AG10803 (cell line): ENCODE results near the gene TANC2.

Experiments
- DNase-seq: peaks from one replicate; pipeline ENCODE4 v3.0.0; 2010; ENCODE audit warnings: low read depth
- H3K4me3 ChIP-seq: 2 replicates; pipeline ENCODE4 v1.5.1; 2011; ENCODE audit warnings: mild to moderate bottlenecking, low read length, control low read depth
- CTCF ChIP-seq: conservative IDR thresholded peaks from 2 replicates; pipeline ENCODE4 v1.5.1; 2011; ENCODE audit warnings: mild to moderate bottlenecking, low read length, control low read depth, inconsistent platforms

TANC2 gene

GRCh38 chr17:62937606-62938005 is 28.4 kb upstream of the TANC2 start:
- no peak overlapping the region for H3K4me3 ChIP-seq
- no peak for TF ChIP-seq CTCF
- DNase-seq = no peak

DNA sequence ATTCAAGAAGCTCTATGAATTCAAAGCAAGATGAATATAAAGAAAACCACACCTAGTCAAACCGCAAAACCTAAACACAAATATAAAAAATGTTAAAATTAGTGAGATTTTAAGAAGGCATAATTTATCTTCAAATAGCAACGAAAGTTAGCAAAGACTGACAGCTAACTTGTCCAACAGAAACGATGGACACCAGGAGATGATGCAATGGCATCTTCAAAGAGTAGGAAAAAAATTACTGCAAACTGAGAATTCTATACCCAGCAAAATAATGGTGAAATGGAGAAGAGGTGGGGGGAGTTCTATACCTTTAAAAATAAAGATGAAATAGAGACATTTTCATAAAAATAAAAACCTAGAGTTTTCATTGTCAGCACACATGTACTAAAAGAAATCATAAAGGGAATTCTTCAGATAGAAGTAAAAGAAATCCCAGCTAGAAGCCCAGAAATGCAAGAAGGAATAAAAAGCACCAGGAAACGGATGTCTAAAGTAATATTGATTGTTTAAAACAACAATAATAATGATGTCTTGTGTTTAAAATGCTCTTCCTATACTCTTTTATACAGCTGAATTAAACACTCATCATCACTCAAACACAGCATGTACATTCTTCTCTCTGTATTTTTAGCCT is 24.6 kb upstream of the TANC2 start:
- no peak overlapping the region for H3K4me3 ChIP-seq
- TF ChIP-seq CTCF = no peak
- no peak for DNase-seq

DNA sequence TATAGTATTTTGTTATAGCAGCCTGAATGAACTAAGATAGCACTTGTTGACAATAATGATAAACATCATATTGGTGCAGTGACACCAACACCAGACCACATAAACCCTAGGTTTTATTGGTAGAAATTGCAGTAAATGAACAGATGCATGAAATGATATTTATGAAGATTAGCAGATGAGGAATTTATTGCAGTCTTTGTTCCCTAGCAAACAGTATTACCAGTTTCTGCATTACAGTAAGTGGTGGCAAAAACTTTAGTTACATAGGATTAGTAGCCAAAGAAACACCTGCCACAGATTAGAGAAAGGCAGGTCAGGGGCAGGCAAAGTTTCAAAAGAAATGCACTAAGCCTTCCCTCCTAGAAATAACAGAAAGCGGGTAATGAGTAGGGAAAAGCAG is 17.7 kb upstream of the TANC2 start:
- H3K4me3 ChIP-seq = no peak overlapping the region
- no peak for DNase-seq
- no peak for TF ChIP-seq CTCF

DNA sequence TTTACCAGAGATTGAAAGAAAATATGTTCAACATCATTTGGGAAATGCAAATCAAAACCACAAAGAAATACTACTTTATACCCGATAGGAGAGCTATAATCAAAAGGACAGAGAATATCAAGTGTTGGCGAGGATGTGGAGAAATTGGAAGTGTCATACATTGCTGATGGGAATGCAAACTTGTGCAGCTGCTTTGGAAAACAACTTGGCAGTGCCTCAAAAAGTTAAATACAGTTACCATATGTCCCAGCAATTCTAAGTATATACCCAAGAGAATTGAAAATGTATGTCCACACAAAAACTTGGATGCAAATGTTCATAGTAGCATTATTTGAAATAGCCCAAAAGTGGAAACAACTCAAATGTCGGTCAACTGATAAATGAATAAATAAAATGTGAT is 17.0 kb upstream of the TANC2 start:
- H3K4me3 ChIP-seq = no peak overlapping the region
- no peak for DNase-seq

DNA sequence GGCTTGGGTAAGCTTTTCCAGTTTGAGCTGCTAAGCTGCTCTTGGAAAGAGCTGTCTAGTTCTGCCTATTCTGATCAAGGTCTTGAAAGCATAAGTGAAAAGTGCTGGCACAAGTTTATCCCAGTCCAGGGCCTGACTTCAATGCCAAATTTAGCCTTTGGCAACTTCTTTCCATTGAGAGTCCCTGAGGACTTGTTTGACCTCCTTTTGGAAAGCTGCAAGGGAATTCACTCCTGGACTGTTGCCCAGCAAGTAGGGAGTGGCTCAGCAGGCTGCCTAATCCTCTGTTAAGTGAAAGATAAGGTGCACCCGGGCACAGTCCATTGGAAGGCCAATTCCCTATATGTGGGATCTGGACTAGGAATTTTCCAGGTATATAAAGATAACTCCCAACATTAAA is 16.0 kb upstream of the TANC2 start:
- peak; percentile 87 for DNase-seq
- TF ChIP-seq CTCF = no peak
- no peak overlapping the region for H3K4me3 ChIP-seq

More for the DNA sequence above, 17.0 kb upstream of the TANC2 start:
- no peak for TF ChIP-seq CTCF

GRCh38 chr17:62955841-62956352 is 10.1 kb upstream of the TANC2 start:
- TF ChIP-seq CTCF = no peak
- H3K4me3 ChIP-seq = no peak overlapping the region
- DNase-seq = no peak

DNA sequence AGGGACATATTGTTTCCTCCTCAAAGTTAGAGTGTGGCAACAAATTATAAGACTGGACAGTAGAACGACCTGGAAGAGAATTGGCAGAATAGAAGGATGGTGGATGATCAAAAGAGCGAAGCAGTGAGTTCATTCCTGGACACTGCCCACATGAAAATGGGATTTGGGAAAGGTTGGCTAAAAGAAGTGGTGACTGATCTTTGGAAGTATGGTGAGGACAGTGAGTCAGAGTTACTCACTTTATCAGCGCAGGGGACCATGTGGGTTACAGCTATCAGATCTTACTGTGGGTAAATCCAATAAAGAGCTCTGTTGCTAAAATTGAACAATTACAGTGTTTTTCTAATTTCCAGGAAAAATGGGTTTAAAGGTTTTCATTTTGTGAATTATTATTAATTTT is 2.7 kb upstream of the TANC2 start:
- no peak for TF ChIP-seq CTCF
- no peak overlapping the region for H3K4me3 ChIP-seq
- DNase-seq = peak; percentile 64
